ENCODE measurements around the gene PLXDC1. TPM values are rescaled to one million over a fixed set of nuclear protein-coding genes. Genes with fewer than 3 reads are reported as not detected.

The PLXDC1 gene
- total RNA-seq, 4 donors from 2014 or later, result 1.6 to 26.2 (median 4.3) TPM

- TF ChIP-seq, protein P1, sequence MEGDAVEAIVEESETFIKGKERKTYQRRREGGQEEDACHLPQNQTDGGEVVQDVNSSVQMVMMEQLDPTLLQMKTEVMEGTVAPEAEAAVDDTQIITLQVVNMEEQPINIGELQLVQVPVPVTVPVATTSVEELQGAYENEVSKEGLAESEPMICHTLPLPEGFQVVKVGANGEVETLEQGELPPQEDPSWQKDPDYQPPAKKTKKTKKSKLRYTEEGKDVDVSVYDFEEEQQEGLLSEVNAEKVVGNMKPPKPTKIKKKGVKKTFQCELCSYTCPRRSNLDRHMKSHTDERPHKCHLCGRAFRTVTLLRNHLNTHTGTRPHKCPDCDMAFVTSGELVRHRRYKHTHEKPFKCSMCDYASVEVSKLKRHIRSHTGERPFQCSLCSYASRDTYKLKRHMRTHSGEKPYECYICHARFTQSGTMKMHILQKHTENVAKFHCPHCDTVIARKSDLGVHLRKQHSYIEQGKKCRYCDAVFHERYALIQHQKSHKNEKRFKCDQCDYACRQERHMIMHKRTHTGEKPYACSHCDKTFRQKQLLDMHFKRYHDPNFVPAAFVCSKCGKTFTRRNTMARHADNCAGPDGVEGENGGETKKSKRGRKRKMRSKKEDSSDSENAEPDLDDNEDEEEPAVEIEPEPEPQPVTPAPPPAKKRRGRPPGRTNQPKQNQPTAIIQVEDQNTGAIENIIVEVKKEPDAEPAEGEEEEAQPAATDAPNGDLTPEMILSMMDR (IDR thresholded peaks at IDR 0.05), result no peak
- TF ChIP-seq EP300 (IDR thresholded peaks at IDR 0.05; ENCODE audit: low read depth), result no peak
- TF ChIP-seq POLR2AphosphoS5 (IDR thresholded peaks at IDR 0.05), result no peak
- TF ChIP-seq POLR2A (IDR thresholded peaks at IDR 0.05), result no peak
Observed at GRCh38 chr17:39195568-39196160, 44.2 kb upstream of the PLXDC1 start.

DNA sequence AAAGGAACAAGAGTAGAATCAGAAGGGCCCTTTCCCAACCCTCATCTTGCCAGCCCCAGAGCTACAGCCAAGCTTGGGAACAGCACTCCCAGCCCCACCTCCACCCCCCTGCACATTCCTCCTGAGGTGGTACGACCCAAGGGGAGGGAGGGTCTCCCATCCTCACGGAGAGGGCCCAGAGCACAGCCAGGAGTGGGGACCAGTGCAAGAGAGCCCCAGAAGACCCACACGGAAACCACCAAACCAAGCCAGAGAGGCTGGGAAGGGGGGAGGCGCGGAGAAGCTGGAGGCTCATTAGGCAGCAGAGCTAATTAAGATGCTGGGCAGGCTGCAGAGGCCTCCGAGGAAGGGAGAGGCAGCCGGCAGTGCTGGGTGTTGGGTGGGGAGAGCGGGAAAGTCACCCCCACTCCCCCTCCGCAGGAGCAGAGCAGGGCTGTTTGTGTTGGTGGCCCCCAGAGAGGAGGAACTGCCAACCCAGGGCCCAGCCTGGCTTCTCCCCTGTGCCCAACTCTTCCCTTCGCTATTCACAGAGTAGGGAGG, 43.6 kb upstream of the PLXDC1 start:
- no peak overlapping the region for H3K4me3 ChIP-seq
- no peaks in the 10 kb centered on the region for H3K27me3 ChIP-seq
- DNase-seq, result no peak
- peaks cover 11 to 41% (median 26%) of the 10 kb centered on the region in 4 donors for H3K4me1 ChIP-seq
- intact Hi-C loops (cut with DNase I; ENCODE audit: low total_unique reads) (no loop called here), in situ Hi-C loops (cut with MboI; ENCODE audit: low pct_ligation_motif_present in 1 of 4, low pct_unique_long_range_greater_than_20kb in 1 of 4, low sequenced_read_pairs in 3 of 4) (no loop called here)
- WGBS, 2 donors (ENCODE audit: low coverage in 1 of 2), result 77% methylated on average over 8 of the region's 10 CpGs; no CpG with 5 or more reads in 1 of the 2 donors
- TF ChIP-seq POLR2AphosphoS5 (IDR thresholded peaks at IDR 0.05) (no peak), EP300 (IDR thresholded peaks at IDR 0.05; ENCODE audit: low read depth) (no peak), POLR2A (IDR thresholded peaks at IDR 0.05) (no peak)
- TF ChIP-seq, protein P1 (IDR thresholded peaks at IDR 0.05), result no peak
- H3K9me3 ChIP-seq, result no peaks in the 10 kb centered on the region
- H3K36me3 ChIP-seq, result no peaks in the 10 kb centered on the region
- H3K27ac ChIP-seq, result peak overlapping the region in 3 of 4 donors; percentile 10 to 98 (median 17)

More at GRCh38 chr17:39195568-39196160, 44.2 kb upstream of the PLXDC1 start:
- Histone ChIP-seq H3K9me3 (no peaks in the 10 kb centered on the region), H3K36me3 (no peaks in the 10 kb centered on the region), H3K4me1 (peaks cover 11 to 41% (median 26%) of the 10 kb centered on the region in 4 donors), H3K27me3 (no peaks in the 10 kb centered on the region), H3K4me3 (no peak overlapping the region), H3K27ac (peak overlapping the region in 3 of 4 donors; percentile 14 to 98 (median 96))
- DNase-seq, result peak; percentile 29
- in situ Hi-C loops (cut with MboI; ENCODE audit: low pct_ligation_motif_present in 1 of 4, low pct_unique_long_range_greater_than_20kb in 1 of 4, low sequenced_read_pairs in 3 of 4), result no loop called here
- WGBS, 2 donors (ENCODE audit: low coverage in 1 of 2), result 47% methylated on average over 8 of the region's 8 CpGs; no CpG with 5 or more reads in 1 of the 2 donors
- intact Hi-C loops (cut with DNase I; ENCODE audit: low total_unique reads), result no loop called here

GRCh38 chr17:39194089-39194984, 42.9 kb upstream of the PLXDC1 start:
- WGBS, 2 donors (ENCODE audit: low coverage in 1 of 2), result 58 to 75% methylated on average over 3 to 20 of the region's 20 CpGs
- H3K27me3 ChIP-seq, result no peaks in the 10 kb centered on the region
- H3K27ac ChIP-seq, result peak overlapping the region in 1 of 4 donors; percentile 17
- H3K4me1 ChIP-seq, result peaks cover 9 to 37% (median 24%) of the 10 kb centered on the region in 4 donors
- H3K4me3 ChIP-seq, result no peak overlapping the region
- DNase-seq, result peak; percentile 31
- intact Hi-C loops (cut with DNase I; ENCODE audit: low total_unique reads), result no loop called here
- no peaks in the 10 kb centered on the region for H3K9me3 ChIP-seq
- H3K36me3 ChIP-seq, result no peaks in the 10 kb centered on the region
- in situ Hi-C loops (cut with MboI; ENCODE audit: low pct_ligation_motif_present in 1 of 4, low pct_unique_long_range_greater_than_20kb in 1 of 4, low sequenced_read_pairs in 3 of 4), result no loop called here
- TF ChIP-seq, protein P1 (IDR thresholded peaks at IDR 0.05), result peak in 1 of 5 experiments; percentile 14
- TF ChIP-seq POLR2A (IDR thresholded peaks at IDR 0.05), result no peak
- no peak for TF ChIP-seq POLR2AphosphoS5 (IDR thresholded peaks at IDR 0.05)

- Histone ChIP-seq H3K4me1 (peaks cover 5 to 32% (median 23%) of the 10 kb centered on the region in 4 donors), H3K27me3 (no peaks in the 10 kb centered on the region), H3K4me3 (no peak overlapping the region), H3K27ac (no peak overlapping the region), H3K9me3 (no peaks in the 10 kb centered on the region), H3K36me3 (no peaks in the 10 kb centered on the region)
- in situ Hi-C loops (cut with MboI; ENCODE audit: low pct_ligation_motif_present in 1 of 4, low pct_unique_long_range_greater_than_20kb in 1 of 4, low sequenced_read_pairs in 3 of 4), result no loop called here
- WGBS, 2 donors (ENCODE audit: low coverage in 1 of 2), result 86 to 100% methylated on average over 1 to 10 of the region's 10 CpGs
- no peak for DNase-seq
- TF ChIP-seq EP300 (IDR thresholded peaks at IDR 0.05; ENCODE audit: low read depth) (no peak), POLR2AphosphoS5 (IDR thresholded peaks at IDR 0.05) (no peak), POLR2A (IDR thresholded peaks at IDR 0.05) (no peak)
- TF ChIP-seq, protein P1 (IDR thresholded peaks at IDR 0.05), result no peak
- intact Hi-C loops (cut with DNase I; ENCODE audit: low total_unique reads), result no loop called here
Observed at GRCh38 chr17:39193346-39193745, 41.9 kb upstream of the PLXDC1 start.
